NK-92 (cell line): ENCODE data around the gene C19orf47.
A peak's percentile ranks its signal among the peaks of the same experiment; 100 is the strongest.

Source experiments
- DNase-seq: peaks from one replicate; lab custom pipeline; 2025; ENCODE audit not compliant: unreplicated experiment; lab: John Stamatoyannopoulos, UW

The C19orf47 gene, protein sequence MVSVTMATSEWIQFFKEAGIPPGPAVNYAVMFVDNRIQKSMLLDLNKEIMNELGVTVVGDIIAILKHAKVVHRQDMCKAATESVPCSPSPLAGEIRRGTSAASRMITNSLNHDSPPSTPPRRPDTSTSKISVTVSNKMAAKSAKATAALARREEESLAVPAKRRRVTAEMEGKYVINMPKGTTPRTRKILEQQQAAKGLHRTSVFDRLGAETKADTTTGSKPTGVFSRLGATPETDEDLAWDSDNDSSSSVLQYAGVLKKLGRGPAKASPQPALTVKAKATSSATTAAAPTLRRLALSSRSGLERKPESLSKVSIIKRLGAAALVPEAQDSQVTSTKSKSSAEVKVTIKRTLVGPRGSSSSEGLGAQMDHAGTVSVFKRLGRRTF

DNA sequence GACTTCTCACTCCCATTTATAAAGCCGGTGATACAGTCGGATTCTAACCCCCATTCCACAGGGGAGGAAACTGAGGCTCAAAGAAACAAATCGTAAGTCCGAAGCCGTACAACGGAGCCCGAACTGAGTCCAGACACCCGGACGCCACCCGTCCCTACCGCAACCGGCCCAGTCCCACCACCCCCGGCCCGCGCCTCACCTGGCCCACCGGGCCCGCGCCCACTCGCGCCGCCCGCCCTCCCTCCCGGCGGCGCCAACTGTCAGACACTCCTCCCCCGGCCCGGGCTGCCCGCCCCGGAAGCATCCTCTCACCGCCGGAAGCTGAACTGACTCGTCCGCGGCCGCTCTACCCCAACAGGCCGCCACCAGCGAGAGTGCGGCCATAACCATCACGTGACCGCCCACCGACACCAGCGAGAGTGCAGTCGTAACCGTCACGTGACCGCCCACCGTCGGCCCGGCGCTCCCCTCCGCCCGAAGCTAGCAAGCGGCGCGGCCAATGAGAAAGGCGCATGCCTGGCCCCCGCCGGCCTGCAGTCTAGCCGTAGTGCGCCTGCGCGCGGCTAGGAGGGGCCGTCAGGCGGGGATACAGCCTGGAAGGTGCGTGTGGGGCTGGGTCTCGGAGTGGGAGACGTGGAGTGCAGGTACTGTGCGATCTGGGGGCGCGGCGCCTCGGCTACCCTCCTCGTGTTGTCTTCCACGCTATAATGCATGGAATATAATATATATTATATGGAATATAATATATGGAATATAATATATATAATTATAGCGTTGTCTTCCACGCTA, at the start of gene C19orf47, which contains the start of gene PLD3:
Gene C19orf47, minus strand, starts transcription at position 273 of the 789 bp plus-strand sequence. CDS start 6,540 bp downstream, outside the sequence.
Gene PLD3, plus strand, starts transcription at position 571 of the 789 bp plus-strand sequence. CDS start 17,789 bp downstream, outside the sequence.
- peak; percentile 91 for DNase-seq

DNA sequence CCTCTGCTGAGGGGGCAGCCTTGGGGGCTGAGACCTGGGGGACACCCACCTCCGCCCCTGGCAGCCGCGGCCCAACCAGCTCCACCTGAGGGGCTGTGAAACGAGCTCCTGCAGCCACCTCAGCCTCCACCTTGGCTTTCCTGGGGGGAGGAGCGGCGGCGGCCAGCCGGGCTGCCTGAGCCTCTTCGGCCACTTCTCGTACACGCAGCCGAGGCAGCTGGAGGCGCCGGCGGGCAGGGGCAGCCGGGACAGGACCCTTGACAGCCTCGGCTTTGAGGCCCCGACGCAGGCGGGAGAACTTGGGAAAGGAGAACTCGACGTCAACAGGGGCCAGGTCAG, 49.3 kb upstream of the C19orf47 start:
- DNase-seq: no peak

DNA sequence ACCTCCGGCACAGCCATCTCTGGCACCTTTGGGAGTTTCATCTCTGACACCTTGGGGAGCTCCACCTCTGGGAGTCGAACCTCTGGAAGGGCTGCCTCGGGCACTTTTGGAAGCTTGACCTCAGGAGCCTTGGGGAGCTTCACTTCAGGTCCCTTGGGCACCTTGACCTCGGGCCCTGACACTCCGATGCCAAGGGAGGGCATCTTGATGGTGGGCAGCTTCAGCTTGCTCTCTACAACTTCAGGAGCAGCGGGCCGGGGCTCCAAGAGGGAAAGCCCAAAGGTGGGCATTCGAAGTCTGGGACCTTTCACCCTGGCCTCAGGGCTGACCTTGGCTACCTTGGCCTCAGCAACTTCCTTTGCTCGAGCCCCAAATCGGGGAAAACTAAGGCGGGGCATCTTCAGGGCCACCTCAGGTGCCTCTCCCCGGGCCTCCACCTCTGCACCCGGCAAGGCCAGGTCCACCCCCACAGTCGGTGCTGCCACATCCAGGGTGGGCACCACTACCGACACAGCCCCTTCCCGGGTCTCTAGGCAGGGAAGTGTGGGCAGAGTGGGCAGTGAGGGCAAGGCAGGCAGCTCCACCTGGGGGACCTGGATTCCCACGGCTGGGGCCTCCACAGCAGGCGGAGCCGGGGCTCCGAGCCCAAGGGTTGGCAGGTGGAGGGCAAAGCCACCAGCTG, 48.8 kb upstream of the C19orf47 start:
- DNase-seq: no peak

DNA sequence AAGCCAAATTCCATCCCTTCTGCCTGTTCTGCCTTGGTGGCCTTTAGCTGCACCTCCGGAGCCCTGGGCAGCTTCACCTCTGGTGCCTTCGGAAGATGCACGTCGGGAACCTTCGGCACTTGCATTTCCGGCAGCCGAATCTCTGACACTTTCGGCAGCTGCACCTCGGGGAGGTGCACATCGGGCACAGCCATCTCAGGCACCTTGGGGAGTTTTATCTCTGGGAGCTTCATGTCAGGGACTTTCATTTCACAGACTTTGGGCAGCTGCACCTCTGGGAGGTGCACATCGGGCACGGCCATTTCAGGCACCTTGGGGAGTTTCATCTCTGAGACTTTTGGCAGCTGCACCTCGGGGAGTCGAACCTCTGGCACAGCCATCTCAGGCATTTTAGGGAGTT, 47.8 kb upstream of the C19orf47 start:
- DNase-seq: no peak

DNA sequence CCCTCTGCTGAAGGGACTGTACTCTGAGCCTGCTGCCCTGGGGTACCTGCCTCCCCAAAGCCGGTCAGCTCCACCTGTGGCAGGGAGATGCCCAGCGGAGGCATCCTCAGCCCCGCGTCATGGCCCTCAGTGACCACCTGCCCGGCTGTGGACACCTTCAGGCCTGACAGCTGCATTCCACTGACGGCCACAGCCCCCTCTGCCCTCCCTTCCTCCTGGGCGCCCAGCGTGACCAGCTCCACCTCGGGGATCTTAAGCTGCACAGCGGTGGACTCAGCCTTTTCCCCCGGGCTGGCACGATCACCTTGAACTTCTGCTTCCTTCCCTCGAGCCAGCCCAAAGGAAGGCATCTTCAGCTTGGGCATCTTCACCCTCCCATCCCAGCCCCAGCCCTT, 46.6 kb upstream of the C19orf47 start:
- DNase-seq: no peak

DNA sequence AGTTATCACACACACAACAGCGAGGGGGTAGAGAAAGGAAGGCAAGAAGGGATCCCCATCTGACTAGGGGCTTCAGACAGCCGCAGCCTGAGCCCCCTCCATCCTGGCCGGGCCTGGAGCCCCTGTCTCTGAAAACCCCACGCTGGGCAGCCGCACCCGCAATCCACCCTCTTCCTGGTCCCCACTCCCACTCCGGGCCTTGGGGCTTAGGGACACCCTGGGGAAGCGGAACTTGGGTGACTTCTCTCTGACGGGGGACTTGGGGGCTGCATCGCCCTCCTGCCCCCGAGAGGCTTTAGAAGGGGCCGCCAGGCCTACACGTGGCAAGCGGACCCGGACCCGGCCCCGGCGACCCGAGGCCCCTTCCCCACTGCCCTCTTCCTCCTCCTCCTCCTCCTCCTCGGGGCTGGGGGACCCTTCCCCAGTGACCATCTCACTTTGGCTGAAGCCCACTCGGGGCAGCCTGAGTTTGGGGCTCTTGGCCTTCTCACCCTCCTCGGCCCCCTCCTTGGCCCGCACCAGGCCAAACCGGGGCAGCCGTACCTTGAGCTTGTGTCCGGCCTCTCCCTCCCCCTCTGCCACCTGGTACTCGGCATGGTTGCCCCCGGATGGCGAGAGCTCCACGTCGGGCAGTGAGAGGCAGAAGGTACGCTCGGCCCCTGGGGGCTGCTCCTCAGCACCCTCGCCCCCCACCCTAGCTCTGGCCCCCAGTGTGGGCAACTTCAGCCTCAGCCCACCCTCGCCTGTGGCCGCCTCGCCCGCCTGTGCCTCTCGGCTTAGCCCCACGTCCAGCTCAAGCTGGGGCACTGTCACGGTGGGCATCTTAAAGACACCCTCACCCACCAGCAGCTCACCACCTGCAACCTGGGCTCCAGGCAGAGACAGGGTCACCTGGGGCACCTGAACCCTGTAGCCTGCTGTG, 46.0 kb upstream of the C19orf47 start:
- no peak for DNase-seq

DNA sequence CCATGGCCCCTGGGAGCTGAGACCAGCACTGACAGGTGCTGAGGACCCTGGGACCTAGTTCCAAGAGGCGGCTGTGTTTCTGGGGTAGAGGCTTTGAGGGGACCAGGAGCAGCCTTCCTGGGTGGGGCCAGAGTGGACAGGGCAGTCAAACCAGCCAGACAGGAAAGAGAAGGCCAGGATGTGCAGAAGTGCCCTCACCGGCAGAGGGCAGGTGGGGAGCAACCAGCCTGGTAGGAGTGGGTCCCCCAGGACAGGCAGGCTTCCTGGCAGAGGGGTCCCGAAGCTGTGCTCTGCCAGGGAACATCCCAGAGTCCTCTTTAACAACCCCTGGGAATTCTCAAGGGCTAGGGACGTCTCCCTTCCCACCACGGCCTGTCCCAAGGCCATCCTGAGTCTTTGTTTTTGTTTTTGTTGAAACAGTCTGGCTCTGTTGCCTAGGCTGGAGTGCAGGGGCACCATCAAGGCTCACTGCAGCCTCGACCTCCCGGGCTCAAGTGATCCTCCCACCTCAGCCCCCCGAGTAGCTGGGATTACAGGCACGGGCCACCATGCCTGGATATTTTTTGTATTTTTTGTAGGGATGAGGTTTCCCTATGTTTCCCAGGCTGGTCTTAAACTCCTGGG, 44.8 kb upstream of the C19orf47 start:
- DNase-seq: no peak

DNA sequence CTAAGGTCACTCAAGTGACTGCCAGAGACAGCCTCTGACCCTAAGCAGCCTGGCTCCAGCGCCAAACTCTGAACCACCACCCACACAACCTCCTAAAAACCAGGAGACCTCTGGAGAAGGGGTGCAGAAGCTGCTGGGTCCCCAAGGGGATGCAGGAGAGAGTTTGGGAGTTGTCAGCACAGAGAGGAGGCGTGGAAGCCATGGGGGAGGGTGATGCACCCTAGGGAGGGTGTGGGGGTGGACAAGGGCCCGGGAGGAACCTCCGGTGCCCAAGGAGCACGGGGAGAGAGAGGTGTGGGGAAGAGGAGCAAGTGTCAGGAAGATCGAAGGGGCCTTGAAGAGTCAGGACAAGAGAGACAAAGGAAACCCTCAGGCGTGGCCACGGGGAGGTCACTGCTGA, 43.9 kb upstream of the C19orf47 start:
- DNase-seq: no peak

DNA sequence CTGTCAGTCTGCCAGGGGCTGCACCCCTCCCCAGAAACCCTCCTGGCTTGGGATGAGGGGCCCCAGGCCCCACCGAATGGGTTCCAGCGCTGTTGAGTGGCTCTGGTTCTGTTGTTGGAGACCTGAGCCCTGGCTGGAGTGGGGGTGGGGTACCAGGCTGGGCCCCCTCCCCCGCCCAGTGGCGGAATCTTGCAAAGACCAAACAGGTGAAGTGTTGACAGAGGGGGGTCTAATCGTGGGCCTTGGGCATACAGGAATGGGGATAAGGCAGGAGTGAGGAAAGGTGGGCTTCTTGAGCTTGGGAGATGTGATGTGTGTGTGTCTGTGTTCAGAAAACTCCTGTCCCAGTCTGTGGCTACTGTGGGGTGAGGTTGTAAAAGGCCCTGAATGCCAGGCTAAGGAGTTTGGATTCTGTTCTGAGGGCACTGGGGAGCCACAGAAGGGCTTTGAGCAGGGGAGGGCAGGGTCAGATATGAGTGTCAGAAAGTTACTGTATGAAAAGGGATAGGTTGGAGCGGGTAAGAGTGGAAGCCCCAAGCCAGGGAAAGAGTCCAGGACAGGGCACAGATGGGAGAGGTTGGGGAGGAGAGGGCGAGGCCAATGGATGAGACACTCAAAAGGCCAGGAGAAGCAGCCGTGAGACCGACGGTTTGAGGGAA, 42.0 kb upstream of the C19orf47 start, which contains the start of gene HIPK4:
Gene HIPK4, minus strand, starts transcription at position 98 of the 659 bp plus-strand sequence. CDS start 279 bp downstream, outside the sequence.
- DNase-seq: no peak

DNA sequence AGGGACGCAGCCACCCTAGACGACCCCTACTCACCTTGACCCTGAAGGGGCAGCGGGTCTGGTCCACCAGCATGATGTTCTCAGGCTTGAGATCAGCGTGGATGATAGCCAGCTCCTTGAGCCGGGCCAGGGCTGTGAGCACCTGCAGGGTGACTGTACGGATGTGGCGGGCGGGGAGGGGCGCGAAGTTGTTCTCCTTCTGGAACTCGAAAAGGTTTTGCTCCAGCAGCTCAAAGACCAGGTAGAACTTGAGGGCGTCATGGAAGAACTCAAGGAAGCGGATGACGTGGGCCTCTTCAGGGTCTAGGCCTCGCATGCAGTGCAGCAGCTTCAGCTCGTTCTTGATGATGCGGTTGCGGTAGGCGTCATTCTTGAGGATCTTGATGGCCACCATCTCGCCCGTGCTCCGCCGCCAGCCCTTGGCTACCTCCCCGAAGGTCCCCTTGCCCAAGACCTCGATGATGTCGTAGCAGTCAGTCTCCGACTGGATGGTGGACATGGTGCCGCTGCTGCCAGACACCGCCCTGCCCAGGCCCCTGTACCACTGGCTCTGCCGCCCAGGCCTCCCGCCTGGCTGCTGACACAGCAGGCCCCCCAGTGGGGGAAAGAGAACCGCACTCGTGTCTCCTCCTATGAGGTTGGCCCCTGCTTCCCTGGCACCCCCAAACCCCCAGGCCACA, 41.3 kb upstream of the C19orf47 start:
- no peak for DNase-seq

DNA sequence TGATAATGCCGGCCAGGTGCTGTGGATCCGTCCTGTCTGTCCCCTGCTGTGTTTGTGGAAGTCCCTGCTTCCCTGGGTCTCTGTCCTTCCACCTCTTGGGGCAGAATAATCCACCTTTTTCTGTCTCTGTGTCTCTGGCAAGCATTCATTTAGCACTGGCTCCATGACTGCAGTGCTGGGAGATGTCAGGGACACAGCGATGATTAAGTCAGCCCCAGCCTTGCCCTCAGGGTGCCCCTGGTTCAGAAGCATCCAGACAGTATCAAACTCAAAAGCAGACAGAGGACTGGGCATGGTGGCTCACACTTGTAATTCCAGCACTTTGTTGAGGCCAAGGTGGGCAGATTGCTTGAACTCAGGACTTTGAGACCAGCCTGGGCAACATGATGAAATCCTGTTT, 40.3 kb upstream of the C19orf47 start:
- DNase-seq: no peak

DNA sequence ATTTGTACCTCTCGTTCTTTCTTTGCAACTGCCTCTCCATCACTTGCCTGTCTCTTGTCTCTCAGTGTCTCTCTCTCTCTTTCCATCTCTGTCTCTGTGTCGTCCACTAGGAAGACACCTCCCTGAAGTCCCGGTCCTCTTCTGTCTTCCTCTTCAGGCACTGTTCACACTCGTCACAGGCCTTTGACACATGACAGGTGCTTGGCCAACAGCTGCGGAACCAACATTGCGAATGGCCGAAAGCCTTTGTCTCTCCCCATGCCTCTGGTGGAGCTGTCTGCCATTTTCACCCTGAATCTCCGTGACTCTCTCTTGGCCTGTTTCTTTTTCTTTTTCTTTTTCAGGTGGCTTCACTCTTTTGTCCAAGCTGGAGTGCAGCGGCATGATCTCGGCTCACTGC, 39.0 kb upstream of the C19orf47 start:
- no peak for DNase-seq

DNA sequence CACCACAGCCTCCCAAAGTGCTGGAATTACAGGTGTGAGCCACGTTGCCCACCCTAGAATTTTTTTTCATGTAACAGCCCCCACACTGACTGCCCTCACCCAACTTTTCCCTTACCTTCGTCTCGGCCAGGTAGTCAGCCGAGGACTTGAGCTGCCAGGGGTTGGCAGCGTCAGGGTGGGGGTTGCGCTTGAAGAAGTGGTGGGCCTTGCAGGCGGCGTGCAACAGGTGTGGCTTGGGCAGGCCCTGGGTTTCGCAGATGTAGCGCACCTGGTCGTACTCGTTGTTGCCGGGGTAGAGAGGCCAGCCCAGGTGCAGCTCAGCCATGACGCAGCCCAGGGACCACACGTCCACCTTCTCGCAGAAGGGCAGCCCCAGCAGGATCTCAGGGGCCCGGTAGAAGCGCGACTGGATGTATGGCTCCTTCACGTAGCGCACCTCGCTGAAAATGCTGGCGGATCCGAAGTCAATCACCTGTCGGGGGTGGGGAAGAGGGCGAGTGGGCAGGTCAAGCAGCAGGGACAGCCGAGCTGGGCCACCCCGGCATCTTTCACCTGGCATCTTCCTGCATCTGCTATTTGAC, 35.6 kb upstream of the C19orf47 start:
- DNase-seq: no peak

DNA sequence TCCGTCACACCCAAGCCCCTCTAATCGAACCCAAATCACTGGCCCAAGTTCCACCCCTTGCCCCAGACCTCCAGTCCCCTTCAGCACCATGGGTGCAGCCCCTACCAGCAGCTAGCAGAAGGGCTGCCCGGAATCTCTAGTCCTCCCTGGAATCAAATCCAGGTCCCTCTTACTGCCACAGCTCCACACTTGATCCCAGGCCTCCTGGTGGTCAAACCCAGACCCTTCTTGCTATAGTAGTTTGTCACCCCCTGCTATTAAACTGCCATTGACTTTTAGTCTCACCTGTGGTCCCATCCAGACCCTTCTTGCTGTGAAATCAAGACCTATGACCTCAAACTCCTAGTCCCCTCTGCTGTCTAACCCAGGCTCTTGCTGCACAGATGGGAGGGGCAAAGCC, 33.1 kb upstream of the C19orf47 start:
- DNase-seq: no peak

DNA sequence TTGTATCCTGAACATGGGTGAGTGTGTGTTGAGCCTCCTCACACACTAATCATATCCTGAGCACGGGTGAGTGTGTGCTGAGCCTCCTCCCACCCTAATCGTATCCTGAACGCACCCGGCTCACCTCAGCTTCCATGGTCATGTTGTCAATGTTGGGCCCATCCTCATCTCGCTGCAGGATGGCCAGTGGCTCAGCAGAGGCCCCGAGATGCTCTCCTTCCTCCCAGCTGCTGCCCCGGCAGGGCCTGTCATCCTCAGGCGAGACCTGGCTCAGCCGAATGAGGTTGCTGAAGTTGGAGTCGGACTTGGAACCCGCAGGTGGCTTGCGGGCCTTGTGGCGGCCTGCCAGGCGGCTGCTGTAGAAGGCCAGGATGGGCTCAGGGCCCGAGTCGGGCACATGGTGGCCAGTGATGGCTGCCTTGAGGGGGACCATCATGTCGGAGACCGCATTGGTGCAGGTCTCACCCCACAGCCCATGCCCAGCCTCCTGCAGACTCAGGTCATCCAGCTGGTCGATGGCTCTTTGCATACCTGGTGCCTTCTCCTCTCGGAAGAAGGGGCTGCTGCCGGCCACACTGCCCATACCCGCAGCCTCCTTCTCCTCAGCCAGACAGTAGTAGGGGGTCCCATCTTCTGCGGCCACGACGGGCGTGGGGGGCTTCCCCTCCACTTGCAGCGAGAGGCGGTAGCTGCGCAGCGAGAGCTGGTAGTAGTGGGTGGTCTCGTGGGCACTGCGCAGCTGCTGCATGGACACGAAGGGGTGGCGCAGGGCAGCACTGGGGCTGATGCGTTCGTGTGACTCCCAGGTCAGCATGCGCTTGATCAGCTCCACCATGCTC, 32.2 kb upstream of the C19orf47 start:
- DNase-seq: no peak

DNA sequence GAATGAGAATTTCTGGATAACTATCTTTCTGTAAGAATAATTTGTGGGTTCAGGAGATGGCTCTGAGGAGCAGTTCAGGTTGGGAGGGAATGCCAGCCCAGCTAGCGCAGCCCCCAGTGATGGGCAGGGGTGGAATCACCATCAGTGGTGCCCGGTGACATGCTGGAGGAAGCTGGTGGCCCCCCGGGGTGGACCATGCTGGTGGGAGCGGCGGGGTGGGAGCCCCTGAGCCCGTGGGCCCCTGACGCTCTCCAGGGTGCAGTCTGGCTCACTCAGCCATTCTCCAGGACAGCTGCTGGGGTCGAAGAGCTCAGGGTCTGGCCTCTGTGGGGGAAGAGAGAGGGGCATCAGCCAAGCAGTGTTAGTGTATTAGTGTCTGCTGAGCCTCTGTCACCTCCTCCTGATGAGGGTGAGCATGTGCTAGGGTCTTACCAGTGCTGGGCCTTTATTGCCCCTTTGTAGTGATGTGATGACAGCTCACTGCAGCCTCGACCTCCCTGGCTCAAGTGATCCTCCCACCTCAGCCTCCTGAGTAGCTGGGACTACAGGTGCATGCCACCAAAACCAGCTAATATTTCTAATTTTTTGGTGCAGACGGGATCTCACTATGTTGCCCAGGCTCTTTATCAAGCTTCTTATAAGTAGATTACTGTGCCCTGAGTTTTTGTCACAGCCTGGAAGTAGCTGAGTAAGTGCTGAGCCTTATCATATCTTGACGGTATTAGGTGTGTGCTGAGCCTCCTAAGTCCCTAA, 31.4 kb upstream of the C19orf47 start:
- no peak for DNase-seq

DNA sequence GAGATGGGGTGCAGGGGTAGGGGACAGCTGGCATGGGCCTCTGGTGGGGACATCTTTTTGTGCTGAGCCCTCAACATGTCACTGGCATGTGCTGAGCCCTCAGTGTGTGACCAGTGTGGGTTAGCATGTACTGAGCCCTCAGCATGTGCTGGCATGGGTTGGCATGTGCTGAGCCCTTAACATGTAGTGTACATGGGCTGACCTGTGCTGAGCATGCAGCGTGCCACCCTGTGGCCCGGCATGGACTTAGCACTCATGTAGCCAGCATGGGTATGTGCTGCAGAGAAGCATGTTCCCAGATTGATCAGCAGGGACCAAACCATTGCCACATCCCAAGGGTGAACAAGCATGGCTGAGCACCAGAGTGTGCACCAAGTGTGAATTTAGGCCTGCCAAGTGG, 30.3 kb upstream of the C19orf47 start:
- DNase-seq: no peak
